Measurements from ENCODE around the gene NELFA. TPM values are rescaled to one million over a fixed set of nuclear protein-coding genes. Genes with fewer than 3 reads are reported as not detected.

Gene NELFA
- total RNA-seq, 6 experiments from 2014 or later: 6.6 to 14.7 (median 8.7) TPM

DNA sequence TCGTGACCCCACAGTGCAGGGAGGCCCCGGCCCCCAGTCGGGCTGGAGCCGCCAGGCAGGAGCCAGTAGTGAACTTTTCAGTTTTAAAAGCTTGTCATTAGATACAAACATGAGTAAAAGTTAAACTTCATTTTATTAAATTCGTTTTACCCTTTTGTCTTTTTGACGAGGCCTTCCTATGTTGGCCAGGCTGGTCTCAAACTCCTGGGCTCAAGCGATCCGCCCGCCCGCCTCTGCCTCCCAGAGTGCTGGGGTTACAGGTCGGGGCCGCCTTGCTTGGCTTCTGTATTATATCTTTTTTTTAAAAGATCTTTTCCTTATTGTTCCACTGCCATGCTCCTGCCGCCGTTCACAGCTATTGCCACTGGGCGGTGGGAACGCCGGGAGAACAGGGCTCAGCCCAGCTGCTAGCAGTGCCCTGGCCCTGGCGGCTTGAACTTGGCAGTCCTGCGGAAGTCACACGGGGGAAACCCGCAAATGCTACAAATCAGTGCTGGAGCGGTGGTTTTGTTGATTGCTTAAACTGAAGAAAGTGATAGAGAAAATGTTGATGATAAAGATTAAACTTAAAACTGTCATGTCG lies 968 bp upstream of the NELFA start:
- peak overlapping the region; percentile 91 to 99 (median 99) for H3K27ac ChIP-seq
- intact Hi-C loops (cut with DNase I): no loop called here
- 1% methylated on average over 20 of the region's 23 CpGs for WGBS (ENCODE audit: insufficient coverage, low coverage, low lambda C conversion rate, missing lambda C conversion rate)
- no peak for TF ChIP-seq POLR2A (IDR thresholded peaks at IDR 0.05)
- TF ChIP-seq, protein P1, sequence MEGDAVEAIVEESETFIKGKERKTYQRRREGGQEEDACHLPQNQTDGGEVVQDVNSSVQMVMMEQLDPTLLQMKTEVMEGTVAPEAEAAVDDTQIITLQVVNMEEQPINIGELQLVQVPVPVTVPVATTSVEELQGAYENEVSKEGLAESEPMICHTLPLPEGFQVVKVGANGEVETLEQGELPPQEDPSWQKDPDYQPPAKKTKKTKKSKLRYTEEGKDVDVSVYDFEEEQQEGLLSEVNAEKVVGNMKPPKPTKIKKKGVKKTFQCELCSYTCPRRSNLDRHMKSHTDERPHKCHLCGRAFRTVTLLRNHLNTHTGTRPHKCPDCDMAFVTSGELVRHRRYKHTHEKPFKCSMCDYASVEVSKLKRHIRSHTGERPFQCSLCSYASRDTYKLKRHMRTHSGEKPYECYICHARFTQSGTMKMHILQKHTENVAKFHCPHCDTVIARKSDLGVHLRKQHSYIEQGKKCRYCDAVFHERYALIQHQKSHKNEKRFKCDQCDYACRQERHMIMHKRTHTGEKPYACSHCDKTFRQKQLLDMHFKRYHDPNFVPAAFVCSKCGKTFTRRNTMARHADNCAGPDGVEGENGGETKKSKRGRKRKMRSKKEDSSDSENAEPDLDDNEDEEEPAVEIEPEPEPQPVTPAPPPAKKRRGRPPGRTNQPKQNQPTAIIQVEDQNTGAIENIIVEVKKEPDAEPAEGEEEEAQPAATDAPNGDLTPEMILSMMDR (IDR thresholded peaks at IDR 0.05): peak in 2 of 4 donors; percentile 18 to 25
- DNase-seq: peak; percentile 78 to 84 (median 84)
- no peaks in the 10 kb centered on the region for H3K36me3 ChIP-seq
- H3K4me1 ChIP-seq: peaks cover 0 to 14% (median 2%) of the 10 kb centered on the region in 4 donors
- H3K9me3 ChIP-seq: no peaks in the 10 kb centered on the region
- no peaks in the 10 kb centered on the region for H3K27me3 ChIP-seq
- ATAC-seq: peak; percentile 59 to 69 (median 64)
- H3K4me3 ChIP-seq: peak overlapping the region; percentile 78 to 92 (median 88)

DNA sequence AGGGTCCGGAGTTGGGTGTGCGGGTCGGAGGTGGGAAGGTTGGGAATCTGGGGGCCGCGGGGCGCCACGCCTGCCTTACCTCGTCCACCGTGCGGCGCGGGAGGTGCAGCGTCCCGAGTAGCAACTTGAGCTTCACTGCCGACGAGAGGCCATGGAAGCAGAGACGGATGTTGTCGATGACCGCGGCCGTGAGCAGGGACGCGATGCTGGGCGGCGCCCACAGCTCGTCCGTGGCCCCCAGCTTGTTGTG lies 178 bp downstream of the NELFA start:
- WGBS (ENCODE audit: insufficient coverage, low coverage, low lambda C conversion rate, missing lambda C conversion rate): 0% methylated on average over 3 of the region's 27 CpGs
- TF ChIP-seq, protein P1 (IDR thresholded peaks at IDR 0.05): no peak
- no peak for TF ChIP-seq POLR2A (IDR thresholded peaks at IDR 0.05)
- intact Hi-C loops (cut with DNase I): no loop called here
- Histone ChIP-seq H3K4me1 (peaks cover 0 to 14% (median 2%) of the 10 kb centered on the region in 4 donors), H3K36me3 (peaks cover 0 to under 1% (median 0%) of the 10 kb centered on the region in 4 donors), H3K27me3 (no peaks in the 10 kb centered on the region), H3K4me3 (peak overlapping the region; percentile 78 to 92 (median 88)), H3K9me3 (no peaks in the 10 kb centered on the region), H3K27ac (peak overlapping the region; percentile 91 to 99 (median 99))
- DNase-seq (no peak), ATAC-seq (peak in 3 of 4 donors; percentile 4 to 28 (median 13))

DNA sequence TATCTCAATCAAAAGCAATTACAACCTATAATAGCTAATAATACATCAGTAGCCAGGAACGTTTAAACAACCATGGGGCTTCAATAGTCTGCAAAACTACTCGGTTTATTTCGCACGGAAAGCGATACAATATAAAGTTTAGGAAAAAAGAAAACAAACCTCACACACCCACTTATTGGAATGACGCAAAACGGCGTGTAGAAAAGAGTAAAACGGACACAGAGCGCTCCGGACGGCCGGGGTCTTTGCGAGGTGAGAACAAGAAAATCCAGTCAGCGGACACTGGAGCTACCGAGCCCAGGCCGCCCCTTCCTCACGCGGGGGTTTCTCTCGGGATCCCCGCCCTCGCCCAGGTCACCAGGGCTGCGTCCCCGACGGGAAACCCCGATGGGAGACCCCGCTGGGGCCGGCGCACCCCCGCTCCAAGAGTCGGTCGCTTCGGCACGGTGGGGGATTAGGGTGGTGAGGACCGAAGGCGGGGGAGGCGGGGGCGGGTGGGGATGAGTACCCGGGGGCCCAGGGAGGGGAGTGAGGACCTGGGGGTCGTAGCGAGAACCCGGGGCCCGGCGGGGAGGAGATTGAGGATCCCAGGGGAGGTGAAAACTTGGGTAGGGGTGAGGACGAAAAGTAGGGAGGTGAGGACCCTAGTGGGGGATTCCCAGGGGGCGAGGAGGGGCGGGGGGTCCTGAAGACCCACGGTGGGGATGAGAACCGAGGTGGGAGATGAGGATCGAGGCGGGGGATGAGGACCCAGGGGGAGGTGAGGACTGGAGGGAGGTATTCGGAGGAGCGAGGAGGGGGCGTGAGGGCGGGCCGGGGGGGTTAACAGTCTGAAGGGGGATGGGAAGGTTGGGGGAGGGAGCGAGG lies 737 bp downstream of the NELFA start:
- WGBS (ENCODE audit: insufficient coverage, low coverage, low lambda C conversion rate, missing lambda C conversion rate): under 1% methylated on average over 55 of the region's 57 CpGs
- ATAC-seq (no peak), DNase-seq (peak in 1 of 3 donors; percentile 59)
- TF ChIP-seq, protein P1 (IDR thresholded peaks at IDR 0.05): no peak
- Histone ChIP-seq H3K27ac (peak overlapping the region; percentile 37 to 99 (median 91)), H3K4me3 (peak overlapping the region; percentile 78 to 92 (median 88)), H3K9me3 (no peaks in the 10 kb centered on the region), H3K27me3 (no peaks in the 10 kb centered on the region), H3K4me1 (peaks cover 0 to 14% (median 2%) of the 10 kb centered on the region in 4 donors), H3K36me3 (peaks cover 0 to 5% (median 0%) of the 10 kb centered on the region in 4 donors)
- intact Hi-C loops (cut with DNase I): no loop called here

DNA sequence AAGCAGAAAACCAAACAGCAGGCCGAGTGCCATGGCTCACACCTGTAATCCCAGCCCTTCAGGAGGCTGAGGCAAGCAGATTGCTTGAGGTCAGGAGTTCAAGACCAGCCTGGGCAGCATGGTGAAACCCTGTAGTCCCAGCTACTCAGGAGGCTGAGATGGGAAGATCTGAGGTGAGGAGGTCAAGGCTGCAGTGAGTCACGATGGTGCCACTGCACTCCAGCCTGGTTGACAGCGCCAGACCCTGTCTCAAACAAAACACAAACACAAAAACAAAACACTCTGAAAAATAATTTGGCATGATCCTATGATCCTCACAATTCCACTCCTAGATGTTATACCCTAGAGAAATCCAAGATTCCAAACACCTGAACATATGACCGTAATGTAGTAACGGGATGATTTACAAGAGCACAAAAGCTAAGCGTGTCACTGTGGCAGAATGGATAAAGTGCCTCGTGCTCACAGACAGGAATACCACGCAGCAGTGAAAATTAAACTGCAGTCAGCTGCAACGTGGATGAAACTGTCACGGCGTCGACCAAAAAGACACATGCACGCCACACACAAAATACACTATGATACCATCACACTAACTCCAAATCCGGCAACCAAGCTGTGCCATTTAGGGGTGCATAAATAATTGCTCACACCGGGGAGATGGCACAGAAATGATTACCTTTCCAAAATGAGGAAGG lies 1.7 kb downstream of the NELFA start:
- ATAC-seq (no peak), DNase-seq (no peak)
- WGBS (ENCODE audit: insufficient coverage, low coverage, low lambda C conversion rate, missing lambda C conversion rate): 80% methylated on average over 14 of the region's 15 CpGs
- no peak for TF ChIP-seq POLR2A (IDR thresholded peaks at IDR 0.05)
- TF ChIP-seq, protein P1 (IDR thresholded peaks at IDR 0.05): no peak
- no peak overlapping the region for H3K27ac ChIP-seq
- H3K27me3 ChIP-seq: no peaks in the 10 kb centered on the region
- H3K36me3 ChIP-seq: peaks cover 0 to 5% (median 0%) of the 10 kb centered on the region in 4 donors
- intact Hi-C loops (cut with DNase I): no loop called here
- peaks cover 0 to 14% (median 2%) of the 10 kb centered on the region in 4 donors for H3K4me1 ChIP-seq
- no peaks in the 10 kb centered on the region for H3K9me3 ChIP-seq
- H3K4me3 ChIP-seq: peak overlapping the region in 2 of 3 donors; percentile 88 to 92

Data from right lobe of liver (tissue), 6 donors.